Measurements from ENCODE around the gene PTPN22. TPM values are rescaled to one million over a fixed set of nuclear protein-coding genes. Genes with fewer than 3 reads are reported as not detected.
A peak's percentile ranks its signal among the peaks of the same experiment; 100 is the strongest.

Gene PTPN22
- total RNA-seq, 1 donor from 2014 or later: not detected

GRCh38 chr1:113903501-113904292, 32.2 kb upstream of the PTPN22 start:
- DNase-seq (ENCODE audit: low read depth): no peak
- TF ChIP-seq, protein P1, sequence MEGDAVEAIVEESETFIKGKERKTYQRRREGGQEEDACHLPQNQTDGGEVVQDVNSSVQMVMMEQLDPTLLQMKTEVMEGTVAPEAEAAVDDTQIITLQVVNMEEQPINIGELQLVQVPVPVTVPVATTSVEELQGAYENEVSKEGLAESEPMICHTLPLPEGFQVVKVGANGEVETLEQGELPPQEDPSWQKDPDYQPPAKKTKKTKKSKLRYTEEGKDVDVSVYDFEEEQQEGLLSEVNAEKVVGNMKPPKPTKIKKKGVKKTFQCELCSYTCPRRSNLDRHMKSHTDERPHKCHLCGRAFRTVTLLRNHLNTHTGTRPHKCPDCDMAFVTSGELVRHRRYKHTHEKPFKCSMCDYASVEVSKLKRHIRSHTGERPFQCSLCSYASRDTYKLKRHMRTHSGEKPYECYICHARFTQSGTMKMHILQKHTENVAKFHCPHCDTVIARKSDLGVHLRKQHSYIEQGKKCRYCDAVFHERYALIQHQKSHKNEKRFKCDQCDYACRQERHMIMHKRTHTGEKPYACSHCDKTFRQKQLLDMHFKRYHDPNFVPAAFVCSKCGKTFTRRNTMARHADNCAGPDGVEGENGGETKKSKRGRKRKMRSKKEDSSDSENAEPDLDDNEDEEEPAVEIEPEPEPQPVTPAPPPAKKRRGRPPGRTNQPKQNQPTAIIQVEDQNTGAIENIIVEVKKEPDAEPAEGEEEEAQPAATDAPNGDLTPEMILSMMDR (IDR thresholded peaks at IDR 0.05; ENCODE audit: insufficient read depth, low read length, poor library complexity, severe bottlenecking): no peak
- no peaks in the 10 kb centered on the region for H3K36me3 ChIP-seq (ENCODE audit: control insufficient read depth, insufficient read depth, low read length)
- H3K4me3 ChIP-seq (ENCODE audit: low read depth, low read length): peak overlapping the region; percentile 74
- no peaks in the 10 kb centered on the region for H3K27me3 ChIP-seq (ENCODE audit: control insufficient read depth, insufficient read depth, low read length)

GRCh38 chr1:113901191-113901590, 29.7 kb upstream of the PTPN22 start:
- DNase-seq (ENCODE audit: low read depth): no peak
- no peak overlapping the region for H3K4me3 ChIP-seq (ENCODE audit: low read depth, low read length)
- TF ChIP-seq, protein P1 (IDR thresholded peaks at IDR 0.05; ENCODE audit: insufficient read depth, low read length, poor library complexity, severe bottlenecking): no peak
- no peaks in the 10 kb centered on the region for H3K27me3 ChIP-seq (ENCODE audit: control insufficient read depth, insufficient read depth, low read length)
- no peaks in the 10 kb centered on the region for H3K36me3 ChIP-seq (ENCODE audit: control insufficient read depth, insufficient read depth, low read length)

DNA sequence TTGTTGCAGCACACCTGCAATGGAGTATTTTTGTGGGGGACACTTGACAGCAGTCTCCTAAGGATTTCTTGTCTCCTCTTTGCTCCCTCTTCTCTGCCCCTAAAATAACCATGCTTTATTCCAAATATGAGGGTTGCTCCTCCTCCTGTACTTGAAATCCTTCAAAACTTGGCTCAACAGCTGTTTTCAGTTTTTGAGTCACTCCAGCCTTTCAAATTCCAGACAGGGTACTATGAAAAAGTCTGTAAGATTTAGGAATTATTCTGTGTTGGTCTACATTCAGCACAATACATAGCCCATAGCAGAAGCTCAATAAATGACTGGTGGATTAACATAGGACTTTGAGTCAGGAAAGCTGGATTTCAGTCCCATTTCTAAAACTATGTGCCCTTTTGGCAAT, 27.6 kb upstream of the PTPN22 start:
- Histone ChIP-seq H3K4me3 (ENCODE audit: low read depth, low read length) (no peak overlapping the region), H3K27me3 (ENCODE audit: control insufficient read depth, insufficient read depth, low read length) (no peaks in the 10 kb centered on the region), H3K36me3 (ENCODE audit: control insufficient read depth, insufficient read depth, low read length) (no peaks in the 10 kb centered on the region)
- DNase-seq (ENCODE audit: low read depth): no peak
- TF ChIP-seq, protein P1 (IDR thresholded peaks at IDR 0.05; ENCODE audit: insufficient read depth, low read length, poor library complexity, severe bottlenecking): no peak

GRCh38 chr1:113898241-113898814, 26.8 kb upstream of the PTPN22 start:
- DNase-seq (ENCODE audit: low read depth): no peak
- Histone ChIP-seq H3K27me3 (ENCODE audit: control insufficient read depth, insufficient read depth, low read length) (no peaks in the 10 kb centered on the region), H3K36me3 (ENCODE audit: control insufficient read depth, insufficient read depth, low read length) (no peaks in the 10 kb centered on the region)

DNA sequence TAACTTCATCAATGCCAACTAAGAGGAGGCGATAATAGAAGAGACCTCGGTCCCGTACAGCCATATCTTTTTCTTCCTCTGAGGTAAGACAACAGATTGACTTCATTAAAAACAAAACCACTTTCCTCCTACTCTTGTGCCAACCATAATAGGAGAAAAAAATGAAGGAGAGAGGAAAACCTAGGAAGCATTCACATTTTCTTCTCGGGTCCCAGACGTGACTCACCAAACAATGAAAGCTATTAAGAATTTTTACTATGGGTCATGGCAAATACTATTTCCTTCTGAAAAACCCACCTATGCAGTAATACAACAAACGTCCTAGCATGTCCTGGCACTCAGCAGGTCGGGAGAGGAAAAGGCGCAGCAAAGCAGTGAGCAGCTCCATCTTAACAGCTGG, 24.4 kb upstream of the PTPN22 start:
- Histone ChIP-seq H3K36me3 (ENCODE audit: control insufficient read depth, insufficient read depth, low read length) (no peaks in the 10 kb centered on the region), H3K27me3 (ENCODE audit: control insufficient read depth, insufficient read depth, low read length) (no peaks in the 10 kb centered on the region), H3K4me3 (ENCODE audit: low read depth, low read length) (no peak overlapping the region)
- TF ChIP-seq, protein P1 (IDR thresholded peaks at IDR 0.05; ENCODE audit: insufficient read depth, low read length, poor library complexity, severe bottlenecking): no peak
- DNase-seq (ENCODE audit: low read depth): no peak

More at GRCh38 chr1:113898241-113898814, 26.8 kb upstream of the PTPN22 start:
- H3K4me3 ChIP-seq (ENCODE audit: low read depth, low read length): no peak overlapping the region
- TF ChIP-seq, protein P1 (IDR thresholded peaks at IDR 0.05; ENCODE audit: insufficient read depth, low read length, poor library complexity, severe bottlenecking): no peak

Measured in kidney epithelial cell (primary cell).